Dedifferentiated amniotic fluid mesenchymal stem cell (primary cell): ENCODE measurements around the gene MVK.
"Not testable (repeated sequence)": the region's sequence is repeated elsewhere in the genome, so short reads cannot be mapped to it uniquely, and the experiment has no call there.

Experiments used
- DNase-seq: peaks from one replicate; pipeline ENCODE4 v3.0.0-alpha.2; 2016; ENCODE audit errors: extremely low spot score

Gene MVK

GRCh38 chr12:109589691-109590245 lies 16.2 kb downstream of the MVK start:
- DNase-seq, result no peak

- DNase-seq, result no peak
Measured at GRCh38 chr12:109590566-109590965, 17.0 kb downstream of the MVK start.

DNA sequence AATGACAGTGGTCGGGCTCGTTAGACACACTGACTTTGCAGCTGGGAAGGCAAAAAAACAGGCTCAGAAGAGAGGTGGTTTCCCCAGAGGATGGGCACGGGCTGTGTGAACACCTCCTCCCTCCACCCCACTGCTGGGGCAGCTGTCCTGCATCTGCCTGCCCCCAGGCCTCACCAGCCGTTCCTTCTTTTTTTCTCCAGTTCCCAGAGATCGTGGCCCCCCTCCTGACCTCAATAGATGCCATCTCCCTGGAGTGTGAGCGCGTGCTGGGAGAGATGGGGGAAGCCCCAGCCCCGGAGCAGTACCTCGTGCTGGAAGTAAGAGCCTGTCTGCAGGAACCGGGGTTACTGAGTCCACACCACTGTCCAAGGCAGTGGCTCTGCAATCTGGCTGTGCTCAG lies 17.4 kb downstream of the MVK start:
- no peak for DNase-seq

DNA sequence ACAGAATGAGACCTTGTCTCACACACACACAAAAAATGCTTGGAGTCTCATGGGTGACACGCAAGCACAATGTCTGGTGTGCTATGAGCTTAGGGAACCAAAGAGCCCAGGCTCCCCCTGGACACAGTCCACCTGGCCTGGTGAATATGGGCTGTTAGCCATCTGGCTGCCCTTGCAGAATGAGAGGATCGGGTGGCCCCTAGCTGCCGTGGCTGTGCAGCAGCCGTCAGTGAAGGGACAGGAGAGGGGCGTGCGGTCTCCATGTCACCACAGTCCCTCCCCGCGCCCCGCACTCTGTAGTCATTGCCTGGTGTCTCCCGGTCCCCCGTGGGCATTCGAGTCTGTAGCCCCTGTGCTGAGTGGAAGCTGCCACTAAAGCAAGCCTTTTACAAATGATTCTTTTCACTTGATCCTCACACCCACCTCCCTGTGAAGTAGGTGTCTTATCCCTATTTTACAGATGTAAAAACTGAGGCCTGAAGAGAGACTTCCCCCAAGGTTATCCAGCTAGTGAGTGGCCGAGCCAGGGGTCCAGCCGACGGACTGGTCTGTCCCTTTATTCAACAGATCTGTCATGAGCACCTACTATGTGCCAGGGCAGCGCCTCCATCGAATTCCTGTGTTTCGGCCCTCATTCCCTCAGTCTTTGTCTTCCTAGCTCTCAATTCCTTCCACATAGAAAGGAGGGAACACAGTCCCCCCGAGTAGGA lies 18.8 kb downstream of the MVK start:
- no peak for DNase-seq

GRCh38 chr12:109592905-109593272 lies 19.3 kb downstream of the MVK start:
- DNase-seq, result no peak

GRCh38 chr12:109594556-109595317 lies 21.1 kb downstream of the MVK start:
- no peak for DNase-seq

DNA sequence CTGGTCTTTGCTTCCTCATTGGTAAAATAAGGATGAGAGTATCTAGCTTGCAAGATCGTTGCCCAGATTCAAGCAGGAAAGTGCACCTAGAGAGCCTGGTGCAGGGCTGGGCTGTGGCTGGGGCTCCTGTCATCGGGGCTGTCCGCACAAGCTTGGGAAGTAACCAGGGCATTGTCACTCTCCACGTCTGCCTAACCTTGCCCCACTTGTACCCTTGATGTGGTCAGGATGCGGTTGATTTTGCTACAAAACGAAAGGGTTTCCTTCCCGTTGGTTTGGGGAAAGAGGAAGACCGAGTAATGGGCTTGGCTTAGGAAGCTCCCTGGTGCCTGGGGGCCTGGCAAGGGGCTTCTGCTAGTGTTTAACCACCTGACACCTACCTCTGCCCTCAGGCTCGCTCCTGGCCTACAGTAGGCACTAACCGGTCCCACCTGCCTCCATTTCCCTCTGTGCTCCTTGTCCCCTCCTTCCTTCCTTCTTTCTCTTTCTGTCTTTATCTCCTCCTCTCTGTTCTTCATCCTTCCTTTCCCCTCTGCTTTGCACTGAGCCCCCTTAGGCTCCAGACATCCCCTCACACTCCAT lies 21.8 kb downstream of the MVK start:
- DNase-seq, result no peak

- no peak for DNase-seq
Measured at GRCh38 chr12:109596418-109597244, 23.0 kb downstream of the MVK start.

GRCh38 chr12:109597414-109597794 lies 23.8 kb downstream of the MVK start:
- no peak for DNase-seq

DNA sequence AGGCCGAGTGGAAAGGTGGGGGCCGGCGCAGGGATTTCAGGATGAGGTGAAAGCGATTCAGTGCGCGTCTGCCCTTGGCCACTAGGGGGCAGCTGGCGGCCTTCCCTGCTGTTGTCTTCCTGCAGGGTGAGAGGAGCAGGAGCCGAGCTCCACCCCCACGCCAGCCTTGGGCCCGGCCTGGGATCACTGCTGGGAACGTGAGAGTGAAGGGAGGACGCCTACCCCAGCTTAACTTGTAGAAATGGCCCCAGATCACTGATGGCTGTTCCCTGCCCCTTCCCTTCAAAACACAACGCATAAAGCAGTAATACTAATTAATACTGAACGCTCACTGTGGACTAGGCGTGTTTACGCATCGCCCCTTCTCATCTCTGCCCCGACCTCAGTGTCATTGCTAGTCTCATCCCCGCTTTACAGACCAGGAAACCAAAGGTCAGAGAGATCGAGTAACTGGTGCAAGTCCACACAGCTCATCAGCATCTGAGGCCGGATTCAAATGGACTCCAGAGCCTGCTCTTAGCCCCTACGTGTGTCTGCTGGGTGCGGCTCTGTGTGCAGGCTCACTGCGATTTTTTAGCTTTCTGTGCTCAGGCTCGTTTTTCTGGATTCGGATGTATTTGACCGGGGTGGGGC lies 24.3 kb downstream of the MVK start:
- peak; percentile 71 for DNase-seq

DNA sequence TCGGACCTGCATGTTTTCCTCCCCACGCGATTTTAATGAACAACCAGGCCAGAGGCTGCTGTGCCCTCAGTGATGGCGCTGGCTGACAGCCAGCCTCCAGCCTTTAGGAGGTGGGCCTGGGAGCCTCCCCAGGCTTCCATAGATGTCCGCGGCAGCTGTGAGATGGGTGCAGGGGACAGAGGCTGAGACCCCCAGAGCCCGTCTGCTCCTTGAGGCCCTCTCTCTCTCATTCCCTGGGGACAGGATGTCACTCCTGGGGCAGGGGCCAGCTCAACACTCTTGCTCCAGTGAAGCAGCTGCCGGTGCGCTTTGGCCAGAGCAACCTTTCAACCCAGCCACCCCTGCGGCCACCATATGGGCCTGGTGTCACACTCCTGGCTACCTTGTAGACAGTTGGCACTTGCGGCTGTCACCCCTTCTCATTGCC lies 24.8 kb downstream of the MVK start:
- no peak for DNase-seq

DNA sequence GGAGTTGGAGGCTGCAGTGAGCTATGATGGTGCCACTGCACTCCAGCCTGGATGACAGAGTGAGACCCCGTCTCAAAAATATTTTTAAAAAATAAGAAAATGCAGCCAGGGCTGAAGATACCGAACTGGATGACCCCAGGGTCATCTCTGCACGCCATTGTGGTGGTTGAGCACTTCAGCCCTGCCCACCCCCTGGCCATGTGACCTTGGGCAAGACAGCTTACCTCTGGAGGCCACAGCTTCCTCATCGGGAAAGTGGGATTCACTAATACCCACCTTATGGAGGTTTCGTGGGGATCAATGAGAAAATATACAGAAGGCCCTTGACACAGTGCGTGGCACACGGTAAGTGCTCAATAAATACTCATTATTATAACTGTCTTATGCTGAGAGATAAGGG lies 25.5 kb downstream of the MVK start:
- no peak for DNase-seq

- no peak for DNase-seq
Measured at GRCh38 chr12:109600481-109600880, 26.9 kb downstream of the MVK start.

DNA sequence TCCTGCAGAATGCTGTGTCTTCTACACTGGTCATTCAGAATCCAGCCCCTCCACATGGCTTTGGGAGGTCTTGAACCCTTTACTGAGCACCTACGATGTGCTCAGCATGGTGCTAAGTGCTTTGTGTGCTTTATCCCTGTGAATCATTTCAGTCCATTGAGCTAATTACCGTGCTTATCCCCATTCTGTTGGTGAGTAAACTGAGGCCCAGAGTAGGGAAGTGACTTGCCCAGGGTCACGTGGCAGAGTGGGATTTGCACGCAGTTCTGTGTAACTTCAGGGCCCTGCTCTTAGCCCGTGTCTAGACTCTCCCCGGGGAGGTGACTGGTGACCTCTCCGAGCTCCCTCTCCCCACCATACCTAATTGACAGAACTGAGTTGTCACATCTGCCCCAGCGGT lies 27.4 kb downstream of the MVK start:
- no peak for DNase-seq

DNA sequence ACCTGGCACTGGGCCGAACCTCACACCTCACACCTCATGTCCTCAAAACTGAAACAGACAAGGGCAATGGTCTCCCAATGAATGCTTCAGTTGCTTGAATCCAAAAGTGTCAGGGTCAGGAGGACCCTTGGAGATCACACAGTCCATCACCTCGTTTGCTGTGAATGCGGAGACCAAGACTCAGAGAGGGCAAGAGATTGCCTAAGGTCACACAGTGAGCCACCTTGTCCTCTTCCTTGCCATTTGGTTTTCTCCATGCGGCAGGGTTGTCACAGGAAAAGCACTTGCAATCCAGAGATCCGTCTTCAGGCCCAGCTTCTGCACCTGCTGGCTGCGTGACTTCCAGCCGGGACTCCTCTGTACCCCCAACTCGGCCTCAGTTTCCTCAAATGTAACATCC lies 28.0 kb downstream of the MVK start:
- no peak for DNase-seq

DNA sequence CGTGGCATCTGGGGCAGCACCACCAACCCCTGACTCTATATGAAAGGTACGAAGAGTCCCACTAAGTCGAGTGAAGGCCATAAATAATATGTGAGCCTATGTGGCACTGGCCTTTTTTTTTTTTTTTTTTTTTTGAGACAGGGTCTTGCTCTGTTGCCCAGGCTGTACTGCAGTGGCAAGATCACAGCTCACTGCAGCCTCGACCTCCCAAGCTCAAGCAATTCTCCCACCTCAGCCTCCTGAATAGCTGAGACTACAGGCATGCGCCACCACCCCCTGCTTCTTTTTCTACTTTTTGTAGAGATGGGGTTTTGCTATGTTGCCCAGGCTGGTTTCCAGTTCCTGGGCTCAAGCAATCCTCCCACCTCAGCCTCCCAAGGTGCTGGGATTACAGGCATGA lies 28.5 kb downstream of the MVK start:
- not testable (repeated sequence) for DNase-seq

- DNase-seq, result no peak
Measured at GRCh38 chr12:109604132-109604585, 30.6 kb downstream of the MVK start.

- DNase-seq, result no peak
Measured at GRCh38 chr12:109605016-109605415, 31.4 kb downstream of the MVK start.

- no peak for DNase-seq
Measured at GRCh38 chr12:109605599-109606228, 32.1 kb downstream of the MVK start.

DNA sequence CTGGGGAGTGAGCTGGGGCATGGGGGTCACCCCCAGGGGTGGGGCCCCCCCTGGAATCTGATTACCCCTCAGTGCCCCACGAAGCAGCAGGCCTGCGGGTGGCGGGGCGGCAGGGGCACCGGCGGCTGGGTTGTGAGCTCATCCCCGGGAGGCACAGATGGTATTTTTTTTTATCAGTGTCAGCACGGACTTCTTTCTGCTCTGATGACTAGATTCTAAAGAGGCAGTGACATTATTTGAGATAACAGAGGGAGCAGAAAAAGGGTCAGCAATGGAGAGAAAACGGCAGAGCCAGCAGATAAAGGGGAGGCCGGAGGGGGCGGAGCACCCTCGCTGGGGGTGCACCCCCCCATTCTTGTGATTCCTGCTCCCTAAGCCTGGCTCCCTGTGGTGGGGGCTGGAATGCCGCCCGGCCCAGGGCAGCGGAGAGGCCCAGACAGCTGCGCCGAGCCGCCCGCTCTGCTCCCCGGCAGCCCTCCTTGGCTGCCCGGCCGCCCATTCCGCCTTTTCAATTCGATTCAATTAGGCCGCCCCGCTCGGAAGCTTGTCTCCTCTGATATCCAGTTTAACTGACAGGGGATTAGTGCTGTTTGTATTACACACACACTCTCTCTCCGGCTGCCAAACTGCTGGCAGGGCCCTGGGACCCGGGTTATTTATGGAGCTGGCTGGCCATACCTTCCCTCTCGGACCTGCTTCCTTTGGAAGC lies 32.9 kb downstream of the MVK start:
- DNase-seq, result no peak
